GM12892 (cell line): ENCODE data around the gene MAN1A1.

Experiments used
- DNase-seq: peaks from one replicate; pipeline ENCODE4 v3.0.0; 2011; ENCODE audit not compliant: insufficient read length
- FAIRE-seq: peaks from 2 replicates; lab custom pipeline; 2011; peaks lifted over from hg19 to GRCh38; lab: Jason Lieb, UNC
- POLR2A ChIP-seq: IDR thresholded peaks from 2 replicates; pipeline ENCODE4 v1.6.1; 2011; ENCODE audit warnings: low read depth, low read length, control low read depth
- POLR2AphosphoS5 ChIP-seq: IDR thresholded peaks from 2 replicates; pipeline ENCODE4 v1.6.1; 2011; ENCODE audit warnings: low read depth, low read length, control low read depth
- TAF1 ChIP-seq: IDR thresholded peaks from 2 replicates; pipeline ENCODE4 v1.6.1; 2011; ENCODE audit warnings: low read depth, mild to moderate bottlenecking, control low read depth, low read length, borderline replicate concordance

The MAN1A1 gene

GRCh38 chr6:119256392-119256791, 93.2 kb downstream of the MAN1A1 start:
- no peak for TF ChIP-seq POLR2AphosphoS5
- no peak for TF ChIP-seq POLR2A
- TF ChIP-seq TAF1 = no peak
- FAIRE-seq (no peak), DNase-seq (no peak)

DNA sequence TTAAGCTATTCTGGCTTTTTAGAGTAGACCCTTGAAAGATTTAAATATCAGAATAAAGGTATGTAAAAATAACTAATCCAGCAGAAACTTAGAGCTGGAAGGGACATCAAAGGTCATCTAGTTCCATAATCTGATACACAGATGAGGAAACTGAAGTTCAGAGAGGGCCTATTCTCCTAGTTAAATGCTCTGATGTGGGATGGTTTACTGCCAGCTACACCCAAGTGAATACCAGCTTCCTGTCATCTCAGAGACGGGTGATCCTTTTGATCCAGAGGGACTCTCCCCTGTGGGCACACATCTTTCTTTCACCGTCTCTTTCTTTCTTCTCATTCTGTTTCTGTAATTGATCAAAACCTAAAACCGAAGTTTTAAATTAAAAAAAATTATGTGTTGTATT, 94.1 kb downstream of the MAN1A1 start:
- FAIRE-seq (no peak), DNase-seq (no peak)
- TF ChIP-seq POLR2A = no peak

DNA sequence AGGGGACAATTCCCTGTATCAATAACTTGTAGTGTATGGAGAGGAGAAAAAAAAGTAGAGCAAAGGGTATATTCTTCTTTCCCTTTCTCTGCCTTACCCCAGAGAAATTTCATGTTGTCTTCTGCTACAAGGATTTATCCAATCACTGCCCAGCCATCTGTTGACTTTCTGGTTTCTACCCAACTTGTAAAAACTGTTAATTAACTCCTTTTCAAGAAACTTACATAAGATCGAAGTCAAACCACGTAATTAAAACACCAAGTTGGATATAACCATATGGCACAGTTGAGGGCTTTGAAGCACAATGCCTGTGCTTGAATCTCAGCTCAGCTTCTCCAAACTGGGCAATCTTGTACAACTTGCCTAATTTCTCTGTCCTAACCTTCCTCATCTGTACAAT, 99.5 kb downstream of the MAN1A1 start:
- no peak for FAIRE-seq
- no peak for DNase-seq
- no peak for TF ChIP-seq POLR2A
- TF ChIP-seq POLR2AphosphoS5 = no peak
- TF ChIP-seq TAF1 = no peak

GRCh38 chr6:119249319-119249718, 100.2 kb downstream of the MAN1A1 start:
- TF ChIP-seq POLR2AphosphoS5 (no peak), POLR2A (no peak), TAF1 (no peak)
- FAIRE-seq = no peak
- DNase-seq = no peak

DNA sequence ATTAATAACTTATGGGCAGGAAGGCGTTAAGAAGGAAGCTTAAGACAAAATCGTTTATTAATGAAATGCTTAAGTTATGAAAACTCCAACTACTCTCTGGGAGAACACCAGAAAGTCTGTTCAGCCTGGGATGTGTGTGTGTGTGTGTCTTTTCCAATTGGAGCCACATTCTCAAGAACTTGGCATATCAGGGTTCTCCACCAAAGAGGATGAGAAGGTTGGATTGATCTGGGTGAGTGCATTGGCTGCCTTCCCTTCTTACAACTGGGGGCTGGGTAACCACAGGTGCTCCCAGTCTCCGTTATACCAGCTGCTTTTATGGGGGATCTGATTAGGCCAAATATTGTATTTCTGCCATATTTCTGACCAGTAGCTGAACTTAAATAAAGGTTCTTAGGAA, 102.1 kb downstream of the MAN1A1 start:
- DNase-seq (no peak), FAIRE-seq (no peak)
- no peak for TF ChIP-seq POLR2AphosphoS5
- TF ChIP-seq POLR2A = no peak
- no peak for TF ChIP-seq TAF1

GRCh38 chr6:119243657-119244056, 105.9 kb downstream of the MAN1A1 start:
- TF ChIP-seq POLR2AphosphoS5 (no peak), POLR2A (no peak)
- DNase-seq = no peak
- peak; percentile 5 for FAIRE-seq

DNA sequence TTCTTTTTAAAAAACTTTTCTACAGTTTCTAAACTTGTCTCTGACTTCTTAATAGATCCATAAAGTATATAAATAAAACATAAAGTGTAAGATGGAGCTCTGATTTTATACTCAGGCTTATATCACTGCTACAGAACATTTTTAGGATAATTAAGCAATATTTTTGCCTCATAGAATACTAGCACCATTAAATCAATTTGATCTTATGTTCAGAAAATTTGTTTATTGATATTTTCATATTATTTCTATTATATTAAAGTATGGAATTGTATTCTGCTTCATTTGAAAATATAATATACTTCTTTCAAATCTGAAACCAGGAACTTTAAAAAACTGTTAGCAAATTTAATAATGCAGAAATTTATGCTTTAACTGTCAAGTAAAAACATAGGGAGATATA, 106.5 kb downstream of the MAN1A1 start:
- DNase-seq (no peak), FAIRE-seq (no peak)
- TF ChIP-seq POLR2AphosphoS5 = no peak
- TF ChIP-seq POLR2A = no peak
- TF ChIP-seq TAF1 = no peak

DNA sequence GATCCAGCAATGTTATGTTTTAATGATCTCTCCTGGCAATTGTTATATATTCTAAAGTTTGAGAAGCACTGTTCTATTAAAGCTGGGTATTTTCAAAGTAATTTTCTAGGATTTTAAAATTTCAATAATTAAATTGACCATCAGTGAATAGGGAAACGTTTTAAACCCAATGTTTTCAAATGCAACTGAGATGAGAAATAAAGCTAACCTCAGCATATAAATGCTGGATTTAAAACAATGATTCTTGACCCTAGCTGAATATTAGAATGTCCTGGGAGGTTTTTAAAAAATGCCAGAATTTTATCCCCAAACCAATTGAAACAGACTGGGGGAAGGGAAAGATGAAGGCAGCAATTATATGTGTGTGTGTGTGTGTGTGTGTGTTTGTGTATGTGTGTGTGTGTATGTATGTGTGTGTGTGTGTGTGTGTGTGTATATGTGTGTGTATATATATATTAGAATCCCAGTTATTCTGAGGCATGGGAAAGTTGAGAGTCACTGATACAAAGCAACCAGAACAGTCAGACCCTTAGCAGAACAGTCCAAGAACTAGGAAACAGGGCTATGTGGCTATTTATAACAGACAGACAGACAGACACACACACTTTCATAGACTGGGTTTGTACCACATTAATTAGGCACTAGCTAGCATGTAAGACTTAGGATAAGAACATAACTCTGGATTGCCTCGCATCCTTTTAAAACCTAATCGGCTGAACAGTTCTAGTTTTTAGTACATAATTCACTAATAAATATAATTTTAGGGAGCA, 107.8 kb downstream of the MAN1A1 start:
- no peak for TF ChIP-seq POLR2A
- no peak for TF ChIP-seq TAF1
- TF ChIP-seq POLR2AphosphoS5 = no peak
- no peak for DNase-seq
- no peak for FAIRE-seq

GRCh38 chr6:119241111-119241465, 108.5 kb downstream of the MAN1A1 start:
- TF ChIP-seq POLR2A (no peak), TAF1 (no peak), POLR2AphosphoS5 (no peak)
- no peak for DNase-seq
- FAIRE-seq = no peak

DNA sequence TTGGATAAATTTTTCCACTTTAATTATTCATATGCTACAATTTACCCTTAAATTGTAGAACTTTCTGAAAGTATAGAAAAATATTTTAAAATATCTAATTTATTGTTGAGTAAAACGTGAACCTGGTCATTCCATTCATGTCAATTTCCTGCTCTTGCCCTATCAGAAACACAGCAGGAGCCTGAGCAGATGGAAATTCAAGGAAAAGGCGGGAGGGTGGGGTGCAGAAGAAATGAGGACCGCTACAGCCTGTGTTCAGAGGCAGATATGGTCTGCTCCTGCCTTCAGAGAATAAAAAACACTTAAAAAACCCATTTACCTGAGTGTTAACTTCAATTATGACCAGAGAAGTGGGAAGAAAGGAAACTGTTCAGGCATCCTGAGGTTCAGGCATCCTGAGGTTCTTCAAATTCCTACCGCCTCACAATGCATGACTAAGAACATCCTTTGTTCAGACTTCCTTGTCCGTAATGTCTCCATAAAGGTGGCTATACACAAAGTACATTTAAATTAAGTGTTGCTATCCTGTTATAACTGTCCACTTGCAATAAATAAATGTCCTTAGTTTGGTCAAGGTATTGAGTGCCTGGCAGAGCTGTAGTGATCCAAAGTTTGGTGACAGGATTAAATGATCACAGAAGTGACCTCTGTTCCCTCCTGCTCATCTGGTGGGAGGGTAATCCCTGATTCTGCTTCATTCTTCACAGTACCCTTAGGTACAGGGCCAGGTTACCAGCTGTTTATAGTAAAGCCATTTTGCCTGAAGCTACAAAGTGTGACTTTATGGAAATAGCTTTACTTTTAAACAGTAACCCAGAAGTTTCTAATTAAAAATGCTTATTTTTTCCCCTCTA, 109.1 kb downstream of the MAN1A1 start:
- FAIRE-seq (no peak), DNase-seq (no peak)
- no peak for TF ChIP-seq POLR2A
- TF ChIP-seq TAF1 = no peak
- TF ChIP-seq POLR2AphosphoS5 = no peak

- FAIRE-seq (peak; percentile 100), DNase-seq (no peak)
- TF ChIP-seq TAF1 (no peak), POLR2A (no peak), POLR2AphosphoS5 (no peak)
These were observed 112.3 kb downstream of the MAN1A1 start for GRCh38 chr6:119237177-119237715.

DNA sequence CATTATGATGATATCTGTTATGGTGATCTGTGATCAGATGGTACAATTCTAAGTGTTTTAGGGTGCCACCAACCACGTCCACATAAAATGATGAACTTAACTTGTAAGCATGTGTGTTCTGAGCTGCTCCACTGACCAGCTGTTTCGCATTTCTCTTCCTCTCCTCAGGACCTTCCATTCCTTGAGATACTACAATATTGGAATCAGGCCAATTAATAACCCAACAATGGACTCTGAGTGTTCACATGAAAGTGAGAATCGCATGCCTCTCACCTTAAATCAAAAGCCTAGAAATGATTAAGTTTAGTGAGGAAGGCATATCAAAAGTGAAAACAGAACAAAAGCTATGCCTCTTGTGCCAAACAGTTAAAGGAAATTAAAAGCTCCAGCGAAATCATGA, 114.6 kb downstream of the MAN1A1 start:
- DNase-seq (no peak), FAIRE-seq (no peak)
- TF ChIP-seq POLR2AphosphoS5 (no peak), TAF1 (no peak), POLR2A (no peak)
